IPS-18a (cell line): ENCODE measurements around the gene PPM1L.
A peak's percentile ranks its signal among the peaks of the same experiment; 100 is the strongest.

ENCODE experiments used
- H3K27ac ChIP-seq: one replicate; pipeline ENCODE4 v1.5.1; 2013; ENCODE audit warnings: low read length
- H3K27me3 ChIP-seq: one replicate; pipeline ENCODE4 v1.6.1; 2013; ENCODE audit warnings: mild to moderate bottlenecking, low read length; ENCODE audit not compliant: control insufficient read depth, insufficient read depth
- H3K36me3 ChIP-seq: one replicate; pipeline ENCODE4 v1.6.1; 2013; ENCODE audit warnings: low read depth, low read length; ENCODE audit not compliant: control insufficient read depth
- H3K4me1 ChIP-seq: one replicate; pipeline ENCODE4 v1.6.1; 2013; ENCODE audit warnings: low read depth, low read length; ENCODE audit not compliant: control insufficient read depth
- H3K4me3 ChIP-seq: one replicate; pipeline ENCODE4 v1.5.1; 2013; ENCODE audit warnings: low read length
- H3K9ac ChIP-seq: one replicate; pipeline ENCODE4 v1.6.1; 2013; ENCODE audit warnings: mild to moderate bottlenecking, low read length, moderate library complexity
- H3K9me3 ChIP-seq: one replicate; pipeline ENCODE4 v1.6.1; 2013; ENCODE audit warnings: low read depth, low read length; ENCODE audit not compliant: control insufficient read depth

Gene PPM1L

DNA sequence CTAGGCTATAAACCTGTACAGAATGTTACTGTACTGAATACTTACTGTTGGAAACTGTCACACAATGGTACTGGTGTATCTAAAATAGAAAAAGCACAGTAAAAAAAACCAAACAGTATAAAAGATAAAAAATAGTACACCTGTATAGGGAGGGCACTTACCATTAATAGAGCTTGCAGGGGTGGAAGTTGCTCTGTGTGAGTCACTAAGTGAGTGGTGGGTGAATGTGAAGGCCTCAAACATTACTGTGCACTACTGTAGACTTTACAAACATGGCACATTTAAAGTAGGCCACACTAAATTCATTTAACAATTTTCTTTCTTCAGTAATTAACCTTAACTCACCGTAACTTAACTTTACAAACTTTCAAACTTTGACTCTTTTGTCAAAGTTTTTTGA, 327.1 kb downstream of the PPM1L start:
- no peak overlapping the region for H3K27ac ChIP-seq
- H3K27me3 ChIP-seq, result no peaks in the 10 kb centered on the region
- no peaks in the 10 kb centered on the region for H3K9me3 ChIP-seq
- H3K4me3 ChIP-seq, result no peak overlapping the region
- no peaks in the 10 kb centered on the region for H3K36me3 ChIP-seq
- H3K9ac ChIP-seq, result no peak overlapping the region
- H3K4me1 ChIP-seq, result no peaks in the 10 kb centered on the region

DNA sequence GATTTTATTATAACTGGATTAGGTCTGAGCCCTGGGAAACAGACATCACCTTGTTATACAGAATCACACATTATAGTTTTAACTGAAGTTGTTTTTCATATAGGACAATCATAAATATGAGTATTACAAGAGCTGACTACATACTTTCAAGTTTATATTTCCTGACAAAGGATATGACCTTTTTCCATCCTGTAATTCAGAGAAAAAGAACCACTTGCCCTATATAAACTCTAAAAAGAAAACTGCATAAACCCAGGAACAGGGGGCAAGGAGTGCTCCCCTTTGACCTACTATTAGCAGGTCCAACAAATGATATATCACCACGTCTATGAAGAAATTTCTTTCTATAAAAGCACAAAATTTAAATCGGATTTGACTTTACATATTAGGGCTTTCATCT, 328.2 kb downstream of the PPM1L start:
- H3K27me3 ChIP-seq, result no peaks in the 10 kb centered on the region
- H3K9ac ChIP-seq, result no peak overlapping the region
- H3K9me3 ChIP-seq, result no peaks in the 10 kb centered on the region
- H3K4me3 ChIP-seq, result no peak overlapping the region
- no peak overlapping the region for H3K27ac ChIP-seq
- H3K4me1 ChIP-seq, result no peaks in the 10 kb centered on the region
- no peaks in the 10 kb centered on the region for H3K36me3 ChIP-seq

DNA sequence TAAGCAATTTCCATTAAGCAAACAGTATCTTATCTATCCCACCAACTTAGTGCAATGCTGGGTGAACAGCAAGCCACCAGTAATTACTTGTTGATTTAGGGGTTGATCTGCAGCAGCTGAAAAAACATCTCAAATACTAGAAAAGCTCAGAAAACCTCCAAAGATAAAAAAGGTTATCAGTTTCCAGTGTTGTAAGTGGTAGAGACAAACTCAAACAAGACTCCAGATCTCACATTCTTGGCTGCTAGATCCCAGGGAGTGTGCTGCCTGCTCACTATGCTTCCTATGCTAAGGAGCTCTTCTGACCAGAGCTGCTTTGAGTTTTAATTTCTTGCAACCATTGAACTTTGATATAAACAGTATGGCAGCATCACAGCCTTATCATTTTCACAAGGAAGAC, 337.9 kb downstream of the PPM1L start:
- H3K27me3 ChIP-seq, result no peaks in the 10 kb centered on the region
- H3K4me1 ChIP-seq, result no peaks in the 10 kb centered on the region
- no peaks in the 10 kb centered on the region for H3K9me3 ChIP-seq
- no peak overlapping the region for H3K9ac ChIP-seq
- H3K36me3 ChIP-seq, result no peaks in the 10 kb centered on the region
- no peak overlapping the region for H3K27ac ChIP-seq
- H3K4me3 ChIP-seq, result no peak overlapping the region

DNA sequence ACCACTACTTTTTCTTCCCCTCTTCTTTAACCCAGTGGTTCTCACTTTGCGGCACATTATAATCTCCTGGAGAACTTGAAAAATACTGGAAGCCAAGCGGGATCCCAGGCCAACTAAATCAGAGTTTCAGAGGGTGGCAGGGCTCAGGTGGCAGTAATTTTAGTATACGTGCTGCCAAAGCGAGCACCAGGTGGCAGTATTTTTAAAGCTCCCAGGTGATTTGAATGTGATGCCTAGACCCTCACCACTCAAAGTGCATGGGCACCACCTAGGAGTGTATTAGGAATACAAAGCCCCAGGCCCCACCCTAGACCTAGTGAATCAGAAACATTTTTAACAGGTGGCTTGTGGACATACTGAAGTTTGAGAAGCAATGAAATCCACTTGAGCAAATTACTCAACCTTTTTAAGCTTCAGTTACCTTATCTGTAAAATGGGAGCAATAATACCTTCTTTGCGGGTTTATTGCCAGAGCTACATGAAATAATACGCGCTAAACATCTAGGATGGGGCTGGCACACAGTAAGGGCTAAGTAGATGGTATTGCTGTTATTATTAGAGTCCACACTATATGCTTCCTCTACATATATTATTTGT, 340.8 kb downstream of the PPM1L start:
- Histone ChIP-seq H3K9ac (no peak overlapping the region), H3K4me1 (no peaks in the 10 kb centered on the region), H3K36me3 (no peaks in the 10 kb centered on the region), H3K27ac (no peak overlapping the region), H3K9me3 (no peaks in the 10 kb centered on the region), H3K4me3 (no peak overlapping the region), H3K27me3 (no peaks in the 10 kb centered on the region)

DNA sequence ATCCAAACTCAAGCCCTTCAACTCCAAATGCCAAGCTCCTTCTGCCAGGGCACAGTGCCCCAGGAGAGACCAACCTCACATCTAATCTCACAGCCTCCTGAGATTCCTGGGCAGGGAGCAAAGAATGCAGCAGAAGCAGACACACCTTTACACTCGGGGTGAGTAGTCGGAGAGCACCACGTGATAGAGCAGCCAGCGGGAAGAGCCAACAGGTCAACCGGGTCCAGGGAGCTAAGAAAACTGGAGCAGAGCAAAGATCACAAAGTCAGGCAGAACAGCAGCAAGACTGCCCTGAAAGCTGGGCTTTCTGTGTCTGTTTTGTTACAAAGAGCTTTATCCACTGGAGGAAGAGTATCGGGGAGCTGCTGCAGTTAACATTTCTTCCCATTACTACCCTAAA, 345.0 kb downstream of the PPM1L start:
- H3K4me3 ChIP-seq, result no peak overlapping the region
- no peaks in the 10 kb centered on the region for H3K9me3 ChIP-seq
- H3K36me3 ChIP-seq, result no peaks in the 10 kb centered on the region
- peaks cover 19% of the 10 kb centered on the region for H3K27me3 ChIP-seq
- H3K9ac ChIP-seq, result no peak overlapping the region
- no peaks in the 10 kb centered on the region for H3K4me1 ChIP-seq
- no peak overlapping the region for H3K27ac ChIP-seq

DNA sequence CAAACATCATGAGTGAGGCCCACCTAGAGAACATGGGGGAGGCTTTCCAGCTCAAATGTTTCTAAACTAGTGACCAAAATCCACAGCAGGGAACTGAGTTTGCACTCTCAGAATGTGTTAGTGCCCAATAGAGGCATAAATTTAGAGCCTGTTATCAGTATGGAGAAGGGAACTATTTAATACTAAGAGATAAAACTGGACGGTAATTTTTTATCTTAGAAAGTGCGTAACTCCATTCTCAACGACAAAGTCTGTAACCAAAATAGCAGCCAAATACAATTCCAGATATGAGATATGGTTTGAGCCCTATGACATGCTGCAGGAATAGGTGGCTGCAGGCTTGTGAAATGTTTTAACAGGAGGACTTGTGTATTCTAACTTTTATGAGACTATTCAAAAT, 345.6 kb downstream of the PPM1L start:
- Histone ChIP-seq H3K27ac (no peak overlapping the region), H3K4me1 (no peaks in the 10 kb centered on the region), H3K9me3 (no peaks in the 10 kb centered on the region), H3K27me3 (peaks cover 25% of the 10 kb centered on the region), H3K9ac (no peak overlapping the region), H3K36me3 (no peaks in the 10 kb centered on the region), H3K4me3 (no peak overlapping the region)

DNA sequence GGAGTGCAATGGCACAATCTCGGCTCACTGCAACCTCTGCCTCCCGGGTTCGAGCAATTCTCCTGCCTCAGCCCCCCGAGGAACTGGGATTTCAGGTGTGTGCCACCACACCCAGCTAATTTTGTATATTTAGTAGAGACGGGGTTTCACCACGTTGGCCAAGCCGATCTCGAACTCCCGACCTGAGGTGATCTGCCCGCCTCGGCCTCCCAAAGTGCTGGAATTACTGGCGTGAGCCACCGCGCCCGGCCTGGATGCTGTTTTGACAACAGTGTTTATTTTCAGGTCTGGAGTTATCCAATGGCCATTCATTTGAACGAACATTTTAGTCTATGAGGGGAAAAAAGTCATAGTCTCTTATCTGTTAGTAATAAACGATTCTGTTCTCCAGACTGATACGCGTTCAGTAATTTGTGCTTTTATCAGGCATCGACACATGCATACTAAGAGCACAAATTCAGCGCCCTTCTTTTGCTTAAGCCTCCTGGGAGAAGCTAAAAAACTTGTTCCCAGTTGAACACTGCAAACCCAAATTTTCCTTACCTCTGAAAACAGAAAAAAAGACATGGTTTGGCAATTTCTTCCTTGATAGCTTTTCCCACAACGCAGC, 347.9 kb downstream of the PPM1L start:
- no peaks in the 10 kb centered on the region for H3K9me3 ChIP-seq
- no peaks in the 10 kb centered on the region for H3K4me1 ChIP-seq
- H3K36me3 ChIP-seq, result no peaks in the 10 kb centered on the region
- H3K27me3 ChIP-seq, result peaks cover 25% of the 10 kb centered on the region
- H3K9ac ChIP-seq, result no peak overlapping the region
- peak overlapping the region; percentile 52 for H3K4me3 ChIP-seq
- no peak overlapping the region for H3K27ac ChIP-seq

DNA sequence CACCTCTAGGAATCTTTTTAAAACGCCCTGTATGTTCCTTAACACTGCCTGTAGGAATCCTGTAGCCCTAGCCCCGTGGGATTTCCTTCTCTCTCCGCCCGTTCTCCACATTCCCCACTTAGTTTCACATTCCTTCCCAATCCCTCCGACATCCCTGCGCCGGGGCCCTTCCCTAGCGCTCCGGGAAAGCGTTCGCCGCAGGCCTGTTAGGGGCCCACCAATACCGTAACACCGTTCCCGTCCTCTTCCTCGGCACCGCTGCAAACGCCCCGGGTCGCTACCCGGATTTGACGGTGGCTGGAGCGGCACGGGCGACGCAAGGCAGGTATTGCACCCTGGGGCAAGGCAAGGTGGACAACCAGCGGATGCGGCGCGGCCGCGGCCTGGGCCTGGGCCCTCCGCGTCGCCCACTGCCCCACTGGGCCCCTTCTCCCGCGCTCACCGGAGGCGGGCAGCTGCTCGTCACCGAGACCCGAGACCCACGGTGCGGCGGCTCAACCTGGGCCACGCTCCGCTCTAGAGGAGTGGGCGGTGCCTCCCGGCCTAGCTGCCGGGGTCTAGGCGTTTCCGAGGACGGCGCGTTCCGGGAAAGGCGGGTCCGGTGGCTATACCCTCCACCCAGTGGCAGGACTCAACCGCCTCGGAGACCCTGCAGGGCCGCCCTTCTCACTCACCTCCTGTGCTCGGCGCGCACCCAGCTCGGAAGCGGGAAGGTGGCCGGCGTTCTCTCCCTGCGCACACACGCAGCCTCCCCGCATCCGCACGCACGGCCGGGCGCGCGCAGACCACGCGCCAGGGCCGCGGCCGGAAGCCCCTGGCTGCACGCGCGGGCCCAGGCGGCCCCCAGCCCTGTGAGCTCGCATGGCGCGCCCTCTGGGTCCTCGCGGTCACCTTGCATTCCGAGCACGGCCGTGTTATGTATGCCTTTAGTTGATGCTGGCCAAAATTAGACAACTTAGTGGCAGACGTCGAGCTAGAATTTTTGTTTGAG, 348.8 kb downstream of the PPM1L start, which contains the start of gene B3GALNT1:
B3GALNT1 (minus strand) TSS at position 789 of the 991 bp plus-strand sequence. CDS start 18,595 bp downstream, outside the sequence.
- peak within 1 kb of the TSS; percentile 45 for H3K9ac ChIP-seq

DNA sequence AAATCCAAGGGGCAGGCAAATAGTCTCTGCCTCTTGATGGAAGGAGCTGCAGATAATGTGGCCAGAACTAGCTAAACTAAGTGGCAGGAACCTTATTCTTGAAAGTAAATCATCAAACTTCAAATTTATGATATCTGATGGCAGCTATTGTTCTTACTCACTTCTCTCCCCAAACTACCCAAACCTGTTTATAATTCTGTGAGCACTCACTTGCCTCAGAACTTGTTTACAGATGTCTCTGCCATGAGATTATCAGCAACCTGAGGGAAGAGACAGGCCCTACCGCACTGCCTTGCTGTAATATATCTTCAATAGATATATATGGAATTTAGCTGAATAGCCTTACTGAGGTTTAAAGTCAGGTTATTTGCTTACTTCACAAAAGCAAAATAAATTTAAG, 351.3 kb downstream of the PPM1L start:
- Histone ChIP-seq H3K4me1 (no peaks in the 10 kb centered on the region), H3K9me3 (no peaks in the 10 kb centered on the region), H3K27me3 (peaks cover 25% of the 10 kb centered on the region), H3K9ac (no peak overlapping the region), H3K27ac (no peak overlapping the region), H3K36me3 (no peaks in the 10 kb centered on the region), H3K4me3 (no peak overlapping the region)

More for the DNA sequence above, 348.8 kb downstream of the PPM1L start, which contains the start of gene B3GALNT1:
- no peaks in the 10 kb centered on the region for H3K9me3 ChIP-seq
- peaks cover 25% of the 10 kb centered on the region for H3K27me3 ChIP-seq
- no peaks in the 10 kb centered on the region for H3K4me1 ChIP-seq
- peak within 1 kb of the TSS; percentile 52 for H3K4me3 ChIP-seq
- H3K36me3 ChIP-seq, result no peaks in the 10 kb centered on the region
- H3K27ac ChIP-seq, result no peak within 1 kb of the TSS

DNA sequence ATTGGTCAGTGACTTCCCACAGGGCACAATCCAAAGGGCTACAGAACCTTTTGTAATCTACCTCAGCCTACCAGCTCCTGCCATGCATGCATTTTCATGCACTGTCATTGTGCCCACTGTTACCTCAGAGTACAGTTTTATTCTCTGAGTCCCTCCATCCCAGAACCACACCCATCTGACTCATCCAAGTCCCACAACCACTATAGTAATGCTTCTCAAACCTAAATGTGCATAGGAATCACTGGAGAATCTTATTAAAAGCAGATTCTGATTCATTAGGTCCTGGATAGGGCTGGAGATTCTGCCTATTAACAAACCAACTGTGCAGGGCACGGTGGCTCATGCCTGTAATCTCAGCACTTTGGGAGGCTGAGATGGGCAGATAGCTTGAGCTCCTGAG, 352.8 kb downstream of the PPM1L start:
- Histone ChIP-seq H3K9me3 (no peaks in the 10 kb centered on the region), H3K27ac (no peak overlapping the region), H3K27me3 (peaks cover 20% of the 10 kb centered on the region), H3K9ac (no peak overlapping the region), H3K36me3 (no peaks in the 10 kb centered on the region), H3K4me3 (no peak overlapping the region), H3K4me1 (no peaks in the 10 kb centered on the region)

DNA sequence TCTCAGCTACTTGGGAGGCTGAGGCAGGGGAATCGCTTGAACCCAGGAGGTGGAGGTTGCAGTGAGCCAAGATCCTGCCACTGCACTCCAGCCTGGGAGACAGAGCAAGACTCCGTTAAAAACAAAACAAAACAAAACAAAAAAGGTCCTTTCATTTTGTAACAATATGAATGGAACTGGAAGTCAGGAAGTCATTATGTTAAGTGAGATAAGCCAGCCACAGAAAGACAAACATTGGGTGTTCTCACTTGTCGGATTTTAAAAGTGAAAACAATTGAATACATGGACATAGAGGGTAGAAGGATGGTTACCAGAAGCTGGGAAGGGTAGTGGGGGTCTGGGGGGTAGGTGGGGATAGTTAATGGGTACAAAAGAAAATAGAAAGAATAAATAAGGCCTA, 361.6 kb downstream of the PPM1L start:
- H3K9ac ChIP-seq, result no peak overlapping the region
- H3K4me1 ChIP-seq, result no peaks in the 10 kb centered on the region
- no peaks in the 10 kb centered on the region for H3K27me3 ChIP-seq
- no peak overlapping the region for H3K27ac ChIP-seq
- no peaks in the 10 kb centered on the region for H3K36me3 ChIP-seq
- no peak overlapping the region for H3K4me3 ChIP-seq
- peaks cover 9% of the 10 kb centered on the region for H3K9me3 ChIP-seq
